ENCODE data around the gene PTTG1IP.

Gene PTTG1IP

DNA sequence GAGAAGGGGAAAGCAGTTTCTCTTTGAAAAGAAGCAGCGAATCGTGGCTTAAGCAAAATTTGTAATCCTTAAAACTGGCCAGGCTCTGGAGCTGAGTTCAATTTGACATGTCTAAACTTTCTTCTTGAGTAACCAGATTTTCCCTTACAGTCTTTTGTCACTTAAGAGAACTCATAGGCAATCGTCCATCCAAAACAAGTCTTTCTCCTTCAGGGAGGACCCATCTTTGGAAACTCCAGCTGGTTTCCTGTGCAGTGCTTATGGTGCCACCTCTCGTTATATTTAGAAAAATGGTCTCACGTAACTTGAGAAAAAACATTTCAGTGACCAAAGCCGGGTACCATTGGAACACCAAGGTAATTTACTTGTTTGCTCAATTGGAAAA, 1.8 kb upstream of the PTTG1IP start:
- TF ChIP-seq ZFX (IDR thresholded peaks at IDR 0.05; ENCODE audit: borderline replicate concordance) = no peak
- TF ChIP-seq, protein P1, sequence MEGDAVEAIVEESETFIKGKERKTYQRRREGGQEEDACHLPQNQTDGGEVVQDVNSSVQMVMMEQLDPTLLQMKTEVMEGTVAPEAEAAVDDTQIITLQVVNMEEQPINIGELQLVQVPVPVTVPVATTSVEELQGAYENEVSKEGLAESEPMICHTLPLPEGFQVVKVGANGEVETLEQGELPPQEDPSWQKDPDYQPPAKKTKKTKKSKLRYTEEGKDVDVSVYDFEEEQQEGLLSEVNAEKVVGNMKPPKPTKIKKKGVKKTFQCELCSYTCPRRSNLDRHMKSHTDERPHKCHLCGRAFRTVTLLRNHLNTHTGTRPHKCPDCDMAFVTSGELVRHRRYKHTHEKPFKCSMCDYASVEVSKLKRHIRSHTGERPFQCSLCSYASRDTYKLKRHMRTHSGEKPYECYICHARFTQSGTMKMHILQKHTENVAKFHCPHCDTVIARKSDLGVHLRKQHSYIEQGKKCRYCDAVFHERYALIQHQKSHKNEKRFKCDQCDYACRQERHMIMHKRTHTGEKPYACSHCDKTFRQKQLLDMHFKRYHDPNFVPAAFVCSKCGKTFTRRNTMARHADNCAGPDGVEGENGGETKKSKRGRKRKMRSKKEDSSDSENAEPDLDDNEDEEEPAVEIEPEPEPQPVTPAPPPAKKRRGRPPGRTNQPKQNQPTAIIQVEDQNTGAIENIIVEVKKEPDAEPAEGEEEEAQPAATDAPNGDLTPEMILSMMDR (IDR thresholded peaks at IDR 0.05) = no peak
- no peak overlapping the region for H3K27ac ChIP-seq

DNA sequence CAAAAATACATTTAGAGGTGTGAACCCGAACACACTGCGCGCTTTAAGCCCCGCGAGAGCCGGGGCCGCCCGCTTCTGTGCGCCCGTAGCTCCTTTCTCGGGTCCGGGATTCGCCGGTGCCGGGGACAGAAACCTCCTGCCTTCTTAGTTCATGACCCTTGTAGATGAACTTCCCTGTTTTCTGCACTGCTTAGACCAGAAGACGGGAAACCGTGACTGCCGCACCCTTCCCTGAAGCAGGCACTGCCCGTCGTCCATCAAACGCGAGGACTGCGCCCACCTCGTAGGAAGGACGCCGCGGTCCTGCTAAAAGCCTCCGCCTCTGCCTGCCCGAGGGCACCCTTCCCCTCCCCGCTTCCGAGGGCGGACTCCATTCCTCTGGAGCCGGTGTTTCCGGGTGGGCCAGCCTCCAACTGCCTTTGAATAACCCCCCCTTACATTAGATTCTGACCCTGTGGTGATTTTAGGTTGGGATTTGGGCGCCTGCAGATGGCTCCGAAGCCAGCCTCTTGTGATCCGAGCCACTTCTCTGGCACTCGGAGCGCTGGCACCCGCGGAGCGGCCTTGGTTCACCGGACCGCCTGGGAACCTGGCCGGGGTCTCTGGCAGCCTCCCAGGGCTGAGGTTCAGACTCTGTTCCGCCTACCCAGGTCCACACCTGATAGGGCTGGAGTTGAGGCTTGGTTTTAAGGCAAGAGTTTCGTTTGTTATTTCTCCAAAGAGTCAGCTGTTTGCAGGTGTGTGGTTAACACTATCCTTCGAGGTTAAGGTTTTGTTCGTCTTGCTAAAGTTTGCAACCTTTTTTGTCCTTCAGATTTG, 1.2 kb upstream of the PTTG1IP start:
- H3K27ac ChIP-seq = no peak overlapping the region
- TF ChIP-seq, protein P1 (IDR thresholded peaks at IDR 0.05) = no peak
- TF ChIP-seq ZFX (IDR thresholded peaks at IDR 0.05; ENCODE audit: borderline replicate concordance) = no peak

DNA sequence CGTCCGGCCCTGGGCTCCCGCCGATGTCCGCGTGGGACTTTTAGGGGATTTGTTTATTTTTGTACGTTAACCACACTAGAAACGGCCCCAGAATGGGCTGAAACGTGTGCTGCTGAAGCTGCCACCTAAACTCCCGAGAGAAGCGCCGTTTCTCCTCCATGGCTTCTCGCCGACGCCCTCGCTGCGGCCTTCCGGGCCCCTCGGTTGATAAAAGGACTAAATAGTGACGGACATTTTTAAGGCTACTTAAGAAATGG, 678 bp upstream of the PTTG1IP start:
- H3K27ac ChIP-seq = no peak overlapping the region
- TF ChIP-seq, protein P1 (IDR thresholded peaks at IDR 0.05) = no peak
- no peak for TF ChIP-seq ZFX (IDR thresholded peaks at IDR 0.05; ENCODE audit: borderline replicate concordance)

DNA sequence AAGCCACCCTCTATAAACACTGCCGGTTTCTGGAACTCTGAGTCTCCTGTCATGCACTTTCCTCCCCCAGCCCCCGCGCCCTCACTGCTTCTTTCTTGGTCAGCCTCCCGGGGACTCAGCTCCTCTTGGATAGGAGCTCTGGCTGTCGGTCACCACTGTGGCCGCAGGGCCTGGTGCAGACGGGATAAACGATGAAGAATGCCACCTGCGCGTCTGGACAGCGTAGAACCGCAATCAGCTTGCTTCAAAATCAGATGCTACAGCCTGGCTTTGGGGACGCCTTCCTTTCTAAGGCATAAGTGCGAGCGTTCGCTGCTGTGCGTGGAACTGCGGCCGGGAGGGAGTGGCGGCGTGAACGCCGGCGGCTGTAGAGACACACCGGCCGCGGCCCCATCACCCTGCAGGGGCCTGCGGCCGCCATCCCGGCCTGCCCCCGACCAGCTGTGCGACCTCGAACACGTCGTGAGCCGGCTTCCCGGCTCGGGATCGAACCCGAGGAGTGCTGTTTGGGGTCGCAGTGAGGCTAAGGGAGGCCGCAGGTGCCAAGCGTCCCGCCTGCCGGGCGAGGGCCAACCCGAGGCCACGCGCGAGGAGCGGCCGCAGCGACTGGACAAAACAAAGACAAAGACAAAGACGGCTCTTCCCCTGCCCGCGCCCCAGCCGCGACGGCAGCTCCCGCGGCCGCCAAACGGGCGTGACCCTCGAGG, 688 bp downstream of the PTTG1IP start:
- TF ChIP-seq, protein P1 (IDR thresholded peaks at IDR 0.05) = peak; percentile 1; the same call in 1 of the 2 replicates
- TF ChIP-seq ZFX (IDR thresholded peaks at IDR 0.05; ENCODE audit: borderline replicate concordance) = no peak
- peak overlapping the region; percentile 67 for H3K27ac ChIP-seq

DNA sequence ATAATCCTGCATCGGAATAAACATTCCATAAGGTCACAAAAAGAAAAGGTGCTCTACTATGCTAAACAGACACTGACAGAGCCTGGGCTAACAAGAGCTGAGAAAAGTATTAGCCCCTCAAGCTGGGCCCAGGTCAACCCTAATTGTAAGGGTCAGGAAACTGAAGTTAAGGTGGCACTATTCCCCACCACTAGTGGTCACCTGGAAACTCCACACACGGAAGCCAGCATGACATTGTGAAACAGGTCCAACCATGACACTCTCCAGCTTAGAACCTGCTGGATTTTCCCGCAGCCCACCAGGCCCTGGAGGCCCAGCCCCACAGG, 1.2 kb downstream of the PTTG1IP start:
- TF ChIP-seq, protein P1 (IDR thresholded peaks at IDR 0.05) = peak; percentile 16; the same call in 1 of the 2 replicates
- TF ChIP-seq ZFX (IDR thresholded peaks at IDR 0.05; ENCODE audit: borderline replicate concordance) = no peak
- peak overlapping the region; percentile 67 for H3K27ac ChIP-seq

DNA sequence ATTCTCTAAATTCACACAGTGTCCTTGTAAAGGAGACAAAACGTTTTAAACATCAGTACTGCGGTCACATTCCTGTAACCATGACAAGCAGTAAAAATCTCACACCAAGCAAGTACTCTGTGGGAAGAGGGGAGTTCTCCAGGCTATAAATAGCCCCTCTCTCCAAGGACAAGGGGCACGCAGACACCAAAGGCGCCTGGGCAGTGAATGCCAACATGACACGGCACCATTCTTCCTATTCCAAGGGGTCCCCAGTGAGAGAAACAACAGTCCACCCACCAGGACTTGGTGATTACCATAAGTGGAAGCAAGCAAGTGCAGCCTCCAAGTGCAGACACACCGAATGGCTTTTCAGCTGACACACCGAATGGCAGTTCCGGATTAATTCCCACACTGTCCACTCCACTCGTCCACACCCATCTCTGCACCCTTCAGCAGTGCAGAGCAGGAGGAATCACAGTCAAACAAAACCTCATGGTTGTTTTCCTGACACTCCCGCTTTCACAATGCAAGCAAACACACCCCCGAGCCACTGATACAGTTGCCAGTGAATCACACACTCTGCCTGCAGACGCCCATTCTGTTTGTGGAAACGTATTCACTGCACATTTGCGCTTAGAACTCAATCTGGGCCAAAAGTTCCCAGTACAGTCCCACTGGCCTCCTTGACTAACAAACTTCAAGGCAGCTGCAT, 1.8 kb downstream of the PTTG1IP start:
- peak overlapping the region; percentile 67 for H3K27ac ChIP-seq

More for the DNA sequence above, 1.8 kb downstream of the PTTG1IP start:
- TF ChIP-seq, protein P1 (IDR thresholded peaks at IDR 0.05) = no peak
- TF ChIP-seq ZFX (IDR thresholded peaks at IDR 0.05; ENCODE audit: borderline replicate concordance) = no peak

All from 22Rv1 (cell line).